NCI-H524 (cell line): ENCODE measurements around the gene CARD11.

ENCODE experiments used
- DNase-seq, 2 experiments: peaks; one replicate each; lab custom pipeline; 2025; lab: John Stamatoyannopoulos, UW

CARD11 gene

GRCh38 chr7:3064067-3064466 lies 20.4 kb upstream of the CARD11 start:
- no peak for DNase-seq

- DNase-seq, result no peak
Observed at GRCh38 chr7:3063016-3063753, 19.5 kb upstream of the CARD11 start.

GRCh38 chr7:3057066-3057420 lies 13.4 kb upstream of the CARD11 start:
- no peak for DNase-seq

- DNase-seq, result no peak
Observed at GRCh38 chr7:3056234-3057065, 12.8 kb upstream of the CARD11 start.

- no peak for DNase-seq
Observed at GRCh38 chr7:3055626-3056025, 12.0 kb upstream of the CARD11 start.

GRCh38 chr7:3042861-3043489 lies 692 bp downstream of the CARD11 start:
- no peak for DNase-seq

GRCh38 chr7:3041986-3042675 lies 1.5 kb downstream of the CARD11 start:
- DNase-seq, result no peak

GRCh38 chr7:3039787-3040186 lies 3.9 kb downstream of the CARD11 start:
- DNase-seq, result no peak

GRCh38 chr7:3038011-3038410 lies 5.7 kb downstream of the CARD11 start:
- peak; percentile 12 to 21 for DNase-seq

- no peak for DNase-seq
Observed at GRCh38 chr7:3037259-3037658, 6.4 kb downstream of the CARD11 start.

- DNase-seq, result no peak
Observed at GRCh38 chr7:3034591-3035150, 9.0 kb downstream of the CARD11 start.

GRCh38 chr7:3033581-3033980 lies 10.1 kb downstream of the CARD11 start:
- DNase-seq, result peak in 1 of 2 experiments; percentile 41

GRCh38 chr7:3033136-3033535 lies 10.5 kb downstream of the CARD11 start:
- DNase-seq, result peak in 1 of 2 experiments; percentile 8

- no peak for DNase-seq
Observed at GRCh38 chr7:3032256-3032655, 11.4 kb downstream of the CARD11 start.

- DNase-seq, result no peak
Observed at GRCh38 chr7:3029138-3029537, 14.5 kb downstream of the CARD11 start.

- DNase-seq, result peak in 1 of 2 experiments; percentile 42
Observed at GRCh38 chr7:3028758-3029093, 14.9 kb downstream of the CARD11 start.

- DNase-seq, result no peak
Observed at GRCh38 chr7:3028071-3028757, 15.5 kb downstream of the CARD11 start.

GRCh38 chr7:3027005-3027845 lies 16.4 kb downstream of the CARD11 start:
- DNase-seq, result peak in 1 of 2 experiments; percentile 60

GRCh38 chr7:3025616-3026015 lies 18.1 kb downstream of the CARD11 start:
- DNase-seq, result no peak

GRCh38 chr7:3021825-3022224 lies 21.8 kb downstream of the CARD11 start:
- DNase-seq, result no peak
